Tibial artery (tissue), 4 donors: ENCODE data around the gene MAMDC2.

Experiments
- DNase-seq, 2 donors: peaks; one replicate each; pipeline ENCODE4 v3.0.0-alpha.2; 2019
- H3K27ac ChIP-seq, 2 donors: fragments of 200-600 bp; sonication (generic) in 1 of 2; 1 replicate in 1 of 2; 2 replicates in 1 of 2; pipeline ENCODE4 v1.5.1; 2018 to 2019; ENCODE audit warnings: mild to moderate bottlenecking in 1 of 2
- H3K27me3 ChIP-seq, 2 donors: fragments of 200-600 bp; sonication (generic) in 1 of 2; one replicate each; pipeline versions ENCODE4 v1.5.1 to v1.6.0; 2016 to 2019
- H3K36me3 ChIP-seq, 3 donors: fragments of 200-600 bp; sonication (generic) in 2 of 3; one replicate each; pipeline ENCODE4 v1.5.1; 2016 to 2019; ENCODE audit warnings: mild to moderate bottlenecking in 2 of 3
- H3K4me1 ChIP-seq, 4 donors: fragments of 200-600 bp; sonication (generic) in 2 of 4; 1 replicate in 3 of 4; 2 replicates in 1 of 4; pipeline ENCODE4 v1.5.1; 2016 to 2019
- H3K4me3 ChIP-seq, 2 donors: fragments of 200-600 bp; sonication (generic) in 1 of 2; 1 replicate in 1 of 2; 2 replicates in 1 of 2; pipeline ENCODE4 v1.5.1; 2018 to 2019; ENCODE audit warnings: mild to moderate bottlenecking in 2 of 2
- H3K9me3 ChIP-seq, 3 donors: fragments of 200-600 bp; sonication (generic) in 1 of 3; one replicate each; pipeline ENCODE4 v1.5.1; 2016 to 2019
- intact Hi-C: fragments of 100-400 bp; cut with DNase I; formaldehyde crosslinking; loops from one replicate; pipeline ENCODE4 v1.15.0; 2023; ENCODE audit warnings: low total_unique reads
- TF ChIP-seq, protein P1 (sequence below), 2 experiments: fragments of 200-600 bp in 1 of 2; fragments of 450-650 bp in 1 of 2; IDR thresholded peaks; one replicate each; pipeline ENCODE4 v1.5.1; 2017 to 2019; ENCODE audit warnings: antibody characterized with exemption in 2 of 2, mild to moderate bottlenecking in 1 of 2, moderate library complexity in 1 of 2

The MAMDC2 gene

GRCh38 chr9:70135176-70135575, 91.5 kb downstream of the MAMDC2 start:
- intact Hi-C loops = no loop called here
- Histone ChIP-seq H3K27me3 (no peaks in the 10 kb centered on the region), H3K9me3 (no peaks in the 10 kb centered on the region), H3K27ac (no peak overlapping the region), H3K4me1 (peaks cover 0 to 37% (median 11%) of the 10 kb centered on the region in 4 donors), H3K36me3 (peaks cover 5 to 17% (median 5%) of the 10 kb centered on the region in 3 donors), H3K4me3 (no peak overlapping the region)
- no peak for DNase-seq
- TF ChIP-seq, protein P1, sequence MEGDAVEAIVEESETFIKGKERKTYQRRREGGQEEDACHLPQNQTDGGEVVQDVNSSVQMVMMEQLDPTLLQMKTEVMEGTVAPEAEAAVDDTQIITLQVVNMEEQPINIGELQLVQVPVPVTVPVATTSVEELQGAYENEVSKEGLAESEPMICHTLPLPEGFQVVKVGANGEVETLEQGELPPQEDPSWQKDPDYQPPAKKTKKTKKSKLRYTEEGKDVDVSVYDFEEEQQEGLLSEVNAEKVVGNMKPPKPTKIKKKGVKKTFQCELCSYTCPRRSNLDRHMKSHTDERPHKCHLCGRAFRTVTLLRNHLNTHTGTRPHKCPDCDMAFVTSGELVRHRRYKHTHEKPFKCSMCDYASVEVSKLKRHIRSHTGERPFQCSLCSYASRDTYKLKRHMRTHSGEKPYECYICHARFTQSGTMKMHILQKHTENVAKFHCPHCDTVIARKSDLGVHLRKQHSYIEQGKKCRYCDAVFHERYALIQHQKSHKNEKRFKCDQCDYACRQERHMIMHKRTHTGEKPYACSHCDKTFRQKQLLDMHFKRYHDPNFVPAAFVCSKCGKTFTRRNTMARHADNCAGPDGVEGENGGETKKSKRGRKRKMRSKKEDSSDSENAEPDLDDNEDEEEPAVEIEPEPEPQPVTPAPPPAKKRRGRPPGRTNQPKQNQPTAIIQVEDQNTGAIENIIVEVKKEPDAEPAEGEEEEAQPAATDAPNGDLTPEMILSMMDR (IDR thresholded peaks at IDR 0.05) = no peak

GRCh38 chr9:70136632-70137031, 93.0 kb downstream of the MAMDC2 start:
- Histone ChIP-seq H3K4me1 (peaks cover 0 to 27% (median 11%) of the 10 kb centered on the region in 4 donors), H3K9me3 (no peaks in the 10 kb centered on the region), H3K27me3 (no peaks in the 10 kb centered on the region), H3K4me3 (no peak overlapping the region), H3K27ac (no peak overlapping the region), H3K36me3 (peaks cover 16 to 19% (median 17%) of the 10 kb centered on the region in 3 donors)
- TF ChIP-seq, protein P1 (IDR thresholded peaks at IDR 0.05) = no peak
- DNase-seq = no peak
- intact Hi-C loops = no loop called here

DNA sequence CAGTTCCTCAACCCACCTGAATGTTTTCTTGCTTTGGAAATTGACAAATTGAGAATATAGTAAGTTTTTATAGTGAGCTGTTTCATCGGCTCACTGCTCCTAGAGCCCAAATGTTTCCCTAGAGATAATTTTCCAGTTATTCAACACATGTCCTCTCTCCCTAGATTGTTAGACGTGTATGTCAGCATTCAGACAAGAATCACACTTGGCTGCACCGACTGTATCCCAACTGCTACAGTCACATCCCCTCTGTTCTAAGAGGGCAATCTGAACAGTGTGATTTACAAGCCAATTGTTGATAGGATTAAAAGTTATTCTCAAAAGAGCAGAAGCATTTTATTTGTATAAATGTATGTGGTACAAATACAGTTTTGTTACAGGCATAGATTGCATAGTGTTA, 93.9 kb downstream of the MAMDC2 start:
- H3K4me1 ChIP-seq = peaks cover 0 to 27% (median 11%) of the 10 kb centered on the region in 4 donors
- no peak overlapping the region for H3K4me3 ChIP-seq
- H3K27me3 ChIP-seq = no peaks in the 10 kb centered on the region
- no peak for DNase-seq
- H3K36me3 ChIP-seq = peaks cover 13 to 23% (median 22%) of the 10 kb centered on the region in 3 donors
- TF ChIP-seq, protein P1 (IDR thresholded peaks at IDR 0.05) = no peak
- no peak overlapping the region for H3K27ac ChIP-seq
- intact Hi-C loops = no loop called here
- H3K9me3 ChIP-seq = no peaks in the 10 kb centered on the region

DNA sequence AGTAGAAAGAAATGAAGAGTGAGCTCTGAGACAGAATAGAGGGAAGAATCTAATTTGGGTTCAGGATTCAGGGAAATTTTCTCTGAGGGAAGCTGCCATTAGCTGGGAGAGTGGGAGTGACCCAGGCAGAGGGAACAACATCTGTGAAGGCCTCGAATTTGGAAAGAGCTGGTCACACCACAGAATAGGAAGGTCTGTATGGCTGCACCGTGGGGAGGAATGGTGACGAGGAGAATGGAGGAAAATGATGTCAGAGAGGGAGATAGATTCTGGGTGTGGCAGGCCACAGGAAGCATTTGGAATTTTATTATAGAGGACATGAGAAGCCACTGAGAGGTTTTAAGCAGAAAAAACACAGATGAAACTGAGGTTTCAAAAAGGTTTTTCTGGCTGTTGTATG, 98.5 kb downstream of the MAMDC2 start:
- H3K9me3 ChIP-seq = no peaks in the 10 kb centered on the region
- no peak overlapping the region for H3K4me3 ChIP-seq
- no peak for DNase-seq
- H3K4me1 ChIP-seq = no peaks in the 10 kb centered on the region
- H3K27me3 ChIP-seq = no peaks in the 10 kb centered on the region
- TF ChIP-seq, protein P1 (IDR thresholded peaks at IDR 0.05) = no peak
- H3K36me3 ChIP-seq = peaks cover 45 to 62% (median 51%) of the 10 kb centered on the region in 3 donors
- H3K27ac ChIP-seq = no peak overlapping the region
- intact Hi-C loops = no loop called here

- H3K27me3 ChIP-seq = no peaks in the 10 kb centered on the region
- TF ChIP-seq, protein P1 (IDR thresholded peaks at IDR 0.05) = no peak
- no peak overlapping the region for H3K4me3 ChIP-seq
- no peaks in the 10 kb centered on the region for H3K9me3 ChIP-seq
- no peaks in the 10 kb centered on the region for H3K4me1 ChIP-seq
- H3K27ac ChIP-seq = no peak overlapping the region
- peaks cover 56 to 75% (median 56%) of the 10 kb centered on the region in 3 donors for H3K36me3 ChIP-seq
- intact Hi-C loops = no loop called here
- DNase-seq = no peak
Measured at GRCh38 chr9:70143394-70144130, 99.9 kb downstream of the MAMDC2 start.
